SU-DHL-6 (cell line): ENCODE measurements around the gene TRMT1.

Source experiments
- H2AFZ ChIP-seq: fragments of 200-600 bp; sonication (generic); 2 replicates; pipeline ENCODE4 v1.6.1; 2014; ENCODE audit warnings: low read depth, mild to moderate bottlenecking, moderate library complexity, mixed read lengths, antibody characterized with exemption, low read length; ENCODE audit not compliant: severe bottlenecking
- H3F3A ChIP-seq: fragments of 200-600 bp; shearing (Covaris generic); 2 replicates; pipeline ENCODE4 v1.6.0; 2016; ENCODE audit warnings: antibody characterized with exemption, mild to moderate bottlenecking; ENCODE audit not compliant: insufficient read depth
- H3K27ac ChIP-seq: fragments of 200-600 bp; sonication (generic); 2 replicates; pipeline ENCODE4 v1.5.1; 2016; ENCODE audit warnings: low read depth, mild to moderate bottlenecking, low read length, moderate library complexity, mixed read lengths
- H3K27me3 ChIP-seq: fragments of 200-600 bp; sonication (generic), shearing (Covaris generic); 2 replicates; pipeline ENCODE4 v1.6.0; 2014; ENCODE audit warnings: mild to moderate bottlenecking, low read length
- H3K36me3 ChIP-seq: fragments of 200-600 bp; sonication (generic); 2 replicates; pipeline ENCODE4 v1.6.1; 2014; ENCODE audit warnings: mild to moderate bottlenecking, low read length, mixed read lengths
- H3K4me2 ChIP-seq: fragments of 300-600, 200-600 bp; shearing (Covaris generic), sonication (generic); 2 replicates; pipeline ENCODE4 v1.6.0; 2014; ENCODE audit warnings: low read length, low read depth, mild to moderate bottlenecking; ENCODE audit not compliant: poor library complexity, severe bottlenecking
- H3K4me3 ChIP-seq: fragments of 200-600 bp; sonication (generic); 2 replicates; pipeline ENCODE4 v1.5.1; 2014; ENCODE audit warnings: antibody characterized with exemption, low read length, mild to moderate bottlenecking, mixed read lengths; ENCODE audit not compliant: insufficient read depth, poor library complexity, severe bottlenecking
- H3K79me2 ChIP-seq: fragments of 200-600 bp; sonication (generic); 2 replicates; pipeline ENCODE4 v1.6.1; 2014; ENCODE audit warnings: mild to moderate bottlenecking, low read length, moderate library complexity; ENCODE audit not compliant: insufficient read depth
- H3K9ac ChIP-seq: fragments of 200-600 bp; sonication (generic); 2 replicates; pipeline ENCODE4 v1.7.0; 2014; ENCODE audit warnings: mild to moderate bottlenecking, low read length
- H3K9me2 ChIP-seq: fragments of 200-600 bp; sonication (generic); replicated peaks from 2 replicates; pipeline ENCODE4 v1.6.1; 2014; ENCODE audit warnings: low read length; ENCODE audit not compliant: insufficient read depth
- H3K9me3 ChIP-seq: fragments of 200-600 bp; sonication (generic); 2 replicates; pipeline ENCODE4 v1.6.1; 2014; ENCODE audit warnings: low read length, mixed read lengths; ENCODE audit not compliant: insufficient read depth
- H4K20me1 ChIP-seq: fragments of 200-600 bp; sonication (generic); 2 replicates; pipeline ENCODE4 v1.6.1; 2014; ENCODE audit warnings: low read depth, mild to moderate bottlenecking, antibody characterized with exemption, low read length, moderate library complexity, mixed read lengths
- EZH2phosphoT487 ChIP-seq: fragments of 200-600 bp; sonication (generic), shearing (Covaris generic); conservative IDR thresholded peaks from 2 replicates; pipeline ENCODE4 v1.6.1; 2018; ENCODE audit warnings: mild to moderate bottlenecking, antibody characterized with exemption, low read length, moderate library complexity, mixed read lengths
- TF ChIP-seq, protein P1 (sequence below): fragments of 200-600 bp; sonication (generic); IDR thresholded peaks from one replicate; pipeline ENCODE4 v1.5.1; 2017; ENCODE audit warnings: antibody characterized with exemption, mild to moderate bottlenecking, low read length, moderate library complexity; ENCODE audit not compliant: insufficient read depth, poor library complexity, severe bottlenecking

The TRMT1 gene

DNA sequence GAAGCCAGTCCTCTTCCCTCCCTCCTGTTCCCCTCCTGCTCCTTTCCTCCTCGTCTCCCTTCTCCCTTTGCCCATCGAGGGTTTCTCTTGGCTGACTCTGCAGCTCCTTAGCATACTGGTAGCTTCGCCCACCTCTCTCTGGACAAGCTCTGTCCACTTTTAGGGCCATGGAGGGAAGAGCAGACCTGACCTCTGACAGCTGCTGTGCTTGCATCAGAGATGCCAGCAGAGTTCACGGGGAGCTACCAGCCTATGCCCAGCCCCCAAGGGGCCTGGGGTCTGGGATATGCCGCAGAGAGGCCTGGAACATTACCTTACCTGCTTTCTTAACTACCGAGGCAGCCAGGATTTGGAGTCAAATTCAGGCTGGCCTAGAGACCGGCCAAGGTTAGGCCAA, 33.5 kb downstream of the TRMT1 start:
- no peaks in the 10 kb centered on the region for H3K79me2 ChIP-seq
- no peak overlapping the region for H3K4me2 ChIP-seq
- no peaks in the 10 kb centered on the region for H3K9me2 ChIP-seq
- TF ChIP-seq EZH2phosphoT487: no peak
- TF ChIP-seq, protein P1, sequence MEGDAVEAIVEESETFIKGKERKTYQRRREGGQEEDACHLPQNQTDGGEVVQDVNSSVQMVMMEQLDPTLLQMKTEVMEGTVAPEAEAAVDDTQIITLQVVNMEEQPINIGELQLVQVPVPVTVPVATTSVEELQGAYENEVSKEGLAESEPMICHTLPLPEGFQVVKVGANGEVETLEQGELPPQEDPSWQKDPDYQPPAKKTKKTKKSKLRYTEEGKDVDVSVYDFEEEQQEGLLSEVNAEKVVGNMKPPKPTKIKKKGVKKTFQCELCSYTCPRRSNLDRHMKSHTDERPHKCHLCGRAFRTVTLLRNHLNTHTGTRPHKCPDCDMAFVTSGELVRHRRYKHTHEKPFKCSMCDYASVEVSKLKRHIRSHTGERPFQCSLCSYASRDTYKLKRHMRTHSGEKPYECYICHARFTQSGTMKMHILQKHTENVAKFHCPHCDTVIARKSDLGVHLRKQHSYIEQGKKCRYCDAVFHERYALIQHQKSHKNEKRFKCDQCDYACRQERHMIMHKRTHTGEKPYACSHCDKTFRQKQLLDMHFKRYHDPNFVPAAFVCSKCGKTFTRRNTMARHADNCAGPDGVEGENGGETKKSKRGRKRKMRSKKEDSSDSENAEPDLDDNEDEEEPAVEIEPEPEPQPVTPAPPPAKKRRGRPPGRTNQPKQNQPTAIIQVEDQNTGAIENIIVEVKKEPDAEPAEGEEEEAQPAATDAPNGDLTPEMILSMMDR: no peak
- no peak overlapping the region for H3K9ac ChIP-seq
- H3K36me3 ChIP-seq: no peaks in the 10 kb centered on the region
- no peak overlapping the region for H3K4me3 ChIP-seq
- H4K20me1 ChIP-seq: no peaks in the 10 kb centered on the region
- H2AFZ ChIP-seq: no peak overlapping the region
- H3K9me3 ChIP-seq: no peaks in the 10 kb centered on the region
- no peak overlapping the region for H3K27ac ChIP-seq
- no peaks in the 10 kb centered on the region for H3K27me3 ChIP-seq
- no peaks in the 10 kb centered on the region for H3F3A ChIP-seq

DNA sequence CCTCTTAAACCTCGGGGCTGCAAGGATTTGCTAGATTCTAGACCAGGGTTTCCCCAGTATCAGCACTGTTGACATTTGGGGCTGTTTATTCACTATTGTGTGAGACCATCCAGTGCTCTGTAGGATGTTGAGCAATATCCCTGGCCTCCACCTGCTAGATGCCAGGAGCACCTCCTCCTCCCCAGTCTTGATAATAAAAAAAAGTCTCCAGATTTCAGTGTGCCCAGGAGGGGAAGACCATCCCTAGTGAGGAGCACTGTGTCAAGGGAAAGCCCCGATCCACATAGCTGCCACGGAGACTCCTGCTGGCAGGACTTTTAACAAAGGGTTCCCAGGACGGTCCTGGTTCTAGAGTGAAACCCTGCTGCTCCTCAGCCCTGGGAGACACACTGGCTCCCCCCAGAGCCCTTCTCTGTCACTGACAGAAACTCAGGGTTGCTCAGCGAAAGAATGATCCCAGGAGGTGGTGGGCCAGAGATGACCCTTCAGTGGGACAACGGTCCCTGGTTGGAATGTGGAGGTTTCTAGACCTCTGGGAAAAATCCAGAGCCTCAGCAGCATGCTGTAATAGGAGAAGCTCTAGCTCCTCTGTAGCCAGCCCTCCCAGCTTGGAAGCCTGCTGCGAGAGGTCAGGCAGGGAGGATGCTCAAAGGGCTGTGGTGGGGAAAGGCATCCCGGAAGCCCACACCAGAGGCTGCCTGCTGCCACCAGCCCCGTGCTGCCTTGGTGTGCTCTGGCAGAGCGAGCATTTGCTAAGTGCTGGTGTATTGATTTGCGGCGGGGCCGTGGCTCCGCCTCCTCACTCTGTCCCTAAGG, 34.1 kb downstream of the TRMT1 start:
- H3K4me2 ChIP-seq: no peak overlapping the region
- no peak overlapping the region for H2AFZ ChIP-seq
- no peaks in the 10 kb centered on the region for H3K79me2 ChIP-seq
- H3K27ac ChIP-seq: no peak overlapping the region
- no peaks in the 10 kb centered on the region for H3K27me3 ChIP-seq
- no peaks in the 10 kb centered on the region for H3K36me3 ChIP-seq
- H3F3A ChIP-seq: no peaks in the 10 kb centered on the region
- H3K9ac ChIP-seq: no peak overlapping the region
- no peak for TF ChIP-seq EZH2phosphoT487
- TF ChIP-seq, protein P1: no peak
- no peak overlapping the region for H3K4me3 ChIP-seq
- no peaks in the 10 kb centered on the region for H3K9me3 ChIP-seq
- H3K9me2 ChIP-seq: no peaks in the 10 kb centered on the region
- H4K20me1 ChIP-seq: no peaks in the 10 kb centered on the region

DNA sequence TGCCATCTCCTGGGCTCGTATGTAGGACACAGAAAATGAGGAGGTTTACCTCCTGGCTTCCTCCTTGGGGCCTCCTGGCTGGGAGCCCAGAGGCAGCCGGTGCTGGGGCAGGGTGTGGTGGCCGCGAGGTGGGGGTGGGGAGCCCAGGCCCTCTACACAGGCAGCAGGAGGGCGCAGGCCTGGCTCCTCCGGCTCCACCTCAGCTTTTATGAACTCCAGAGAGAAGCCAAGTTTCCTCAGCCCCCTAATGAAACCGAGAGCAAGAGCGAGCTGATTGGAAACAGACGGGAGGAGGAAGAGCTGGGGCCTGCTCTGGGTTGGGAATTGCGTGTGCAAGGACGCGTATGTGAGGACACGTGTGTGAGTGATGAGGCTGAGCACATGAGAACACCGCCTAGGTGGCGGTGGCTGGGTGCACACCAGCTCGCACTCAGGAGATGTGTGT, 37.0 kb downstream of the TRMT1 start:
- Histone ChIP-seq H3K36me3 (no peaks in the 10 kb centered on the region), H3K9ac (no peak overlapping the region), H3K4me3 (no peak overlapping the region), H3K79me2 (no peaks in the 10 kb centered on the region), H3K27me3 (no peaks in the 10 kb centered on the region), H3K9me2 (no peaks in the 10 kb centered on the region), H2AFZ (no peak overlapping the region), H3K4me2 (no peak overlapping the region), H3K27ac (no peak overlapping the region), H3F3A (no peaks in the 10 kb centered on the region), H4K20me1 (no peaks in the 10 kb centered on the region), H3K9me3 (no peaks in the 10 kb centered on the region)
- TF ChIP-seq, protein P1: no peak
- TF ChIP-seq EZH2phosphoT487: no peak
